Fibroblast of lung (primary cell): ENCODE data around the gene NXPH1. TPM values are rescaled to one million over a fixed set of nuclear protein-coding genes. Genes with fewer than 3 reads are reported as not detected.

Experiments used
- DNase-seq, 2 donors: peaks; one replicate each; pipeline versions ENCODE4 v3.0.0 to v3.0.0-alpha.2; 2010; ENCODE audit warnings: low read depth in 2 of 2
- H2AFZ ChIP-seq: 2 replicates; pipeline ENCODE4 v1.5.1; 2012; ENCODE audit warnings: low read length, control low read depth, inconsistent platforms
- H3K27ac ChIP-seq: 2 replicates; pipeline ENCODE4 v1.5.1; 2011; ENCODE audit warnings: low read length, control low read depth; ENCODE audit not compliant: insufficient read depth
- H3K27me3 ChIP-seq: 2 replicates; pipeline ENCODE4 v1.5.1; 2011; ENCODE audit warnings: mild to moderate bottlenecking, low read length; ENCODE audit not compliant: control insufficient read depth, insufficient read depth
- H3K36me3 ChIP-seq: 2 replicates; pipeline ENCODE4 v1.5.1; 2011; ENCODE audit warnings: low read length; ENCODE audit not compliant: control insufficient read depth, insufficient read depth
- H3K4me1 ChIP-seq: 2 replicates; pipeline ENCODE4 v1.5.1; 2011; ENCODE audit warnings: low read length; ENCODE audit not compliant: control insufficient read depth, insufficient read depth; ENCODE audit errors: extremely low read depth
- H3K4me2 ChIP-seq: 2 replicates; pipeline ENCODE4 v1.5.1; 2011; ENCODE audit warnings: low read length, control low read depth; ENCODE audit not compliant: insufficient read depth; ENCODE audit errors: extremely low read depth
- H3K4me3 ChIP-seq, 4 experiments: fragments of 200-600 bp in 1 of 4; sonication (generic) in 1 of 4; replicated peaks in 1 of 4; 2 replicates each; pipeline ENCODE4 v1.5.1; 2011 to 2016; ENCODE audit warnings: low read length in 4 of 4, low read depth in 3 of 4, mild to moderate bottlenecking in 3 of 4, control low read depth in 2 of 4, inconsistent platforms in 1 of 4, mixed read lengths in 1 of 4; ENCODE audit not compliant: insufficient read depth in 1 of 4; ENCODE audit errors: control extremely low read depth in 1 of 4
- H3K79me2 ChIP-seq: 2 replicates; pipeline ENCODE4 v1.5.1; 2012; ENCODE audit warnings: mild to moderate bottlenecking, low read length, inconsistent platforms; ENCODE audit not compliant: control insufficient read depth, insufficient read depth
- H3K9ac ChIP-seq: 2 replicates; pipeline ENCODE4 v1.5.1; 2011; ENCODE audit warnings: mild to moderate bottlenecking, low read length, control low read depth; ENCODE audit not compliant: insufficient read depth
- H3K9me3 ChIP-seq: 2 replicates; pipeline ENCODE4 v1.5.1; 2012; ENCODE audit warnings: low read depth, low read length; ENCODE audit not compliant: control insufficient read depth, insufficient read depth
- H4K20me1 ChIP-seq: 2 replicates; pipeline ENCODE4 v1.5.1; 2011; ENCODE audit warnings: low read length; ENCODE audit not compliant: control insufficient read depth, insufficient read depth; ENCODE audit errors: extremely low read depth
- CTCF ChIP-seq, 2 donors: IDR thresholded peaks in 1 of 2; conservative IDR thresholded peaks in 1 of 2; 1 replicate in 1 of 2; 2 replicates in 1 of 2; pipeline ENCODE4 v1.5.1; 2011 to 2012; ENCODE audit warnings: low read length in 2 of 2, control low read depth in 1 of 2, inconsistent platforms in 1 of 2, low read depth in 1 of 2, mild to moderate bottlenecking in 1 of 2
- EZH2 ChIP-seq: IDR thresholded peaks from 2 replicates; pipeline ENCODE4 v1.5.1; 2012; ENCODE audit warnings: low read length, control low read depth, mild to moderate bottlenecking; ENCODE audit errors: missing control alignments
- polyA plus RNA-seq, 2 donors: library from polyadenylated mRNA; depleted of rRNA in 1 of 2; stranded (reverse) in 1 of 2; unstranded in 1 of 2; fragments of >200 nt; gene quantifications; 2 replicates each; pipeline ENCODE4 v1.2.1, GENCODE V29; 2011 to 2012; ENCODE audit warnings: missing spikeins in 1 of 2
- total RNA-seq: library from RNA; depleted of rRNA; stranded (reverse); fragments of >200 nt; gene quantifications from 2 replicates; pipeline ENCODE4 v1.2.1, GENCODE V29; 2014

Gene NXPH1
- total and polyA plus RNA-seq, 2 donors (not counting 1 experiment from before 2014, with no cell fraction given) = not detected

- Histone ChIP-seq H2AFZ (no peak overlapping the region), H3K9ac (no peak overlapping the region), H3K27me3 (no peaks in the 10 kb centered on the region), H3K9me3 (no peaks in the 10 kb centered on the region), H3K27ac (no peak overlapping the region), H4K20me1 (no peaks in the 10 kb centered on the region), H3K79me2 (no peaks in the 10 kb centered on the region), H3K4me3 (no peak overlapping the region), H3K4me1 (no peaks in the 10 kb centered on the region), H3K36me3 (no peaks in the 10 kb centered on the region), H3K4me2 (no peak overlapping the region)
- no peak for DNase-seq
- TF ChIP-seq CTCF (conservative IDR thresholded peaks at IDR 0.05 in 1 of 2, IDR thresholded peaks at IDR 0.05 in 1 of 2; ENCODE audit: low read depth in 1 of 2, low read length in 2 of 2) = no peak
- no peak for TF ChIP-seq EZH2
Measured at GRCh38 chr7:8536431-8536830, 103.0 kb downstream of the NXPH1 start.

GRCh38 chr7:8549046-8549445 lies 115.6 kb downstream of the NXPH1 start:
- Histone ChIP-seq H3K9ac (no peak overlapping the region), H3K9me3 (no peaks in the 10 kb centered on the region), H4K20me1 (no peaks in the 10 kb centered on the region), H2AFZ (no peak overlapping the region), H3K4me1 (no peaks in the 10 kb centered on the region), H3K79me2 (no peaks in the 10 kb centered on the region), H3K36me3 (no peaks in the 10 kb centered on the region), H3K4me3 (no peak overlapping the region), H3K27ac (no peak overlapping the region), H3K4me2 (no peak overlapping the region), H3K27me3 (no peaks in the 10 kb centered on the region)
- TF ChIP-seq EZH2 (no peak), CTCF (conservative IDR thresholded peaks at IDR 0.05 in 1 of 2, IDR thresholded peaks at IDR 0.05 in 1 of 2; ENCODE audit: low read depth in 1 of 2, low read length in 2 of 2) (no peak)
- no peak for DNase-seq

GRCh38 chr7:8560501-8560900 lies 127.1 kb downstream of the NXPH1 start:
- H3K4me3 ChIP-seq = no peak overlapping the region
- H3K27ac ChIP-seq = no peak overlapping the region
- H3K36me3 ChIP-seq = no peaks in the 10 kb centered on the region
- H3K79me2 ChIP-seq = no peaks in the 10 kb centered on the region
- H3K4me1 ChIP-seq = no peaks in the 10 kb centered on the region
- H3K9me3 ChIP-seq = no peaks in the 10 kb centered on the region
- H3K27me3 ChIP-seq = no peaks in the 10 kb centered on the region
- no peak overlapping the region for H3K9ac ChIP-seq
- no peak overlapping the region for H3K4me2 ChIP-seq
- no peak for DNase-seq
- TF ChIP-seq EZH2 = no peak
- TF ChIP-seq CTCF (conservative IDR thresholded peaks at IDR 0.05 in 1 of 2, IDR thresholded peaks at IDR 0.05 in 1 of 2; ENCODE audit: low read depth in 1 of 2, low read length in 2 of 2) = no peak
- H4K20me1 ChIP-seq = no peaks in the 10 kb centered on the region
- H2AFZ ChIP-seq = no peak overlapping the region
